Renal cortex interstitium (tissue), 15 donors: Measurements from ENCODE around the gene TUG1. TPM values are rescaled to one million over a fixed set of nuclear protein-coding genes. Genes with fewer than 3 reads are reported as not detected.
A peak's percentile ranks its signal among the peaks of the same experiment; 100 is the strongest.

Source experiments
- DNase-seq, 11 donors: peaks; one replicate each; pipeline ENCODE4 v3.0.0-alpha.2; 2013; ENCODE audit warnings: low read depth in 9 of 11, low spot score in 4 of 11; ENCODE audit errors: extremely low read depth in 1 of 11
- long read RNA-seq, 16 experiments: transcript quantifications; one replicate each; lab custom pipeline, GENCODE V29; 2026
- polyA plus RNA-seq, 3 donors: library from polyadenylated mRNA; unstranded; fragments of 120-200 nt; gene quantifications; one replicate each; pipeline ENCODE4 v1.2.1, GENCODE V29; 2013; ENCODE audit not compliant: insufficient read length in 3 of 3

Gene TUG1
- 100 to 1,000 TPM; 207 to 231 (median 211) TPM for polyA plus RNA-seq
- long read RNA-seq, donor 1, full-length matches to known transcripts, result 52 of 52 reads
- long read RNA-seq, donor 1, partial matches to known transcripts, result 0 of 52 reads
- long read RNA-seq, donor 1, other reads (novel, unspliced or antisense), result 0 of 52 reads
- long read RNA-seq, donor 2, full-length matches to known transcripts, result 45 of 45 reads
- long read RNA-seq, donor 2, partial matches to known transcripts, result 0 of 45 reads
- long read RNA-seq, donor 2, other reads (novel, unspliced or antisense), result 0 of 45 reads
- long read RNA-seq, donor 3, full-length matches to known transcripts, result 104 of 104 reads
- long read RNA-seq, donor 3, partial matches to known transcripts, result 0 of 104 reads
- long read RNA-seq, donor 3, other reads (novel, unspliced or antisense), result 0 of 104 reads
- long read RNA-seq, donor 4, full-length matches to known transcripts, result 55 of 55 reads
- long read RNA-seq, donor 4, partial matches to known transcripts, result 0 of 55 reads
- long read RNA-seq, donor 4, other reads (novel, unspliced or antisense), result 0 of 55 reads
- long read RNA-seq, donor 5, full-length matches to known transcripts, result 153 of 158 reads
- long read RNA-seq, donor 5, partial matches to known transcripts, result 5 of 158 reads
- long read RNA-seq, donor 5, other reads (novel, unspliced or antisense), result 0 of 158 reads
- long read RNA-seq, donor 6, full-length matches to known transcripts, result 109 of 109 reads
- long read RNA-seq, donor 6, partial matches to known transcripts, result 0 of 109 reads
- long read RNA-seq, donor 6, other reads (novel, unspliced or antisense), result 0 of 109 reads
- long read RNA-seq, donor 7, full-length matches to known transcripts, result 79 of 79 reads
- long read RNA-seq, donor 7, partial matches to known transcripts, result 0 of 79 reads
- long read RNA-seq, donor 7, other reads (novel, unspliced or antisense), result 0 of 79 reads
- long read RNA-seq, donor 8, full-length matches to known transcripts, result 95 of 95 reads
- long read RNA-seq, donor 8, partial matches to known transcripts, result 0 of 95 reads
- long read RNA-seq, donor 8, other reads (novel, unspliced or antisense), result 0 of 95 reads
- long read RNA-seq, donor 9, full-length matches to known transcripts, result 71 of 71 reads
- long read RNA-seq, donor 9, partial matches to known transcripts, result 0 of 71 reads
- long read RNA-seq, donor 9, other reads (novel, unspliced or antisense), result 0 of 71 reads
- long read RNA-seq, donor 10, full-length matches to known transcripts, result 66 of 66 reads
- long read RNA-seq, donor 10, partial matches to known transcripts, result 0 of 66 reads
- long read RNA-seq, donor 10, other reads (novel, unspliced or antisense), result 0 of 66 reads
- long read RNA-seq, donor 11, full-length matches to known transcripts, result 68 of 68 reads
- long read RNA-seq, donor 11, partial matches to known transcripts, result 0 of 68 reads
- long read RNA-seq, donor 11, other reads (novel, unspliced or antisense), result 0 of 68 reads
- long read RNA-seq, donor 12, full-length matches to known transcripts, result 18 of 18 reads
- long read RNA-seq, donor 12, partial matches to known transcripts, result 0 of 18 reads
- long read RNA-seq, donor 12, other reads (novel, unspliced or antisense), result 0 of 18 reads
- long read RNA-seq, donor 13, full-length matches to known transcripts, result 89 of 171 reads
- long read RNA-seq, donor 13, partial matches to known transcripts, result 82 of 171 reads
- long read RNA-seq, donor 13, other reads (novel, unspliced or antisense), result 0 of 171 reads
- long read RNA-seq, donor 14, full-length matches to known transcripts, result 51 of 51 reads
- long read RNA-seq, donor 14, partial matches to known transcripts, result 0 of 51 reads
- long read RNA-seq, donor 14, other reads (novel, unspliced or antisense), result 0 of 51 reads
- long read RNA-seq, donor 15, full-length matches to known transcripts, result 31 of 31 reads
- long read RNA-seq, donor 15, partial matches to known transcripts, result 0 of 31 reads
- long read RNA-seq, donor 15, other reads (novel, unspliced or antisense), result 0 of 31 reads
- long read RNA-seq, donor 16, full-length matches to known transcripts, result 178 of 178 reads
- long read RNA-seq, donor 16, partial matches to known transcripts, result 0 of 178 reads
- long read RNA-seq, donor 16, other reads (novel, unspliced or antisense), result 0 of 178 reads

DNA sequence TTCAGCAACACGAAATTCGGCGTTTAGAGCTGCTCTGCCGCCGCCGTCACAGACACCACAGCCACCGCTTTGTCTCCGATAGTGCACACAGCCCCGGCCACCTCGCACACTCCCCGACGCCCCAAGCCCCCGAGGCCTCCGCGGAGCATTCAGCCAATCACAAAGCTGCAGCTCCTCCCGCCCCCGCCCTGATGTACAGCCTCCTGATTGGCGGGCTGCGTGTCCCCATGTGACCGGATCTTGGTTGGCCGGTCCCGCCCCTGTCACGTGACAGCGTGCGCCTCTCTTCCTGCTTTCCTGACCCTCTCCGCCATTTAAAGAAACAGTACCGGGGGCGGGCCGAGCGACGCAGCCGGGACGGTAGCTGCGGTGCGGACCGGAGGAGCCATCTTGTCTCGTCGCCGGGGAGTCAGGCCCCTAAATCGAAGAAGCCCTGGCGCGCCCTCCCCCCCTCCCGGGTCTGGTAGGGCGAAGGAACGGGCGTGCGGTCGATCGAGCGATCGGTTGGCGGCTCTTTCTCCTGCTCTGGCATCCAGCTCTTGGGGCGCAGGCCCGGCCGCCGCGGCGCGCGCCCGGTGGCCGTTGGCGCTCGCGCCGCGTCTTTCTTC lies at the start of gene TUG1:
Gene TUG1, plus strand, starts transcription at position 342 of the 608 bp plus-strand sequence.
- peak; percentile 92 to 98 (median 97) for DNase-seq

DNA sequence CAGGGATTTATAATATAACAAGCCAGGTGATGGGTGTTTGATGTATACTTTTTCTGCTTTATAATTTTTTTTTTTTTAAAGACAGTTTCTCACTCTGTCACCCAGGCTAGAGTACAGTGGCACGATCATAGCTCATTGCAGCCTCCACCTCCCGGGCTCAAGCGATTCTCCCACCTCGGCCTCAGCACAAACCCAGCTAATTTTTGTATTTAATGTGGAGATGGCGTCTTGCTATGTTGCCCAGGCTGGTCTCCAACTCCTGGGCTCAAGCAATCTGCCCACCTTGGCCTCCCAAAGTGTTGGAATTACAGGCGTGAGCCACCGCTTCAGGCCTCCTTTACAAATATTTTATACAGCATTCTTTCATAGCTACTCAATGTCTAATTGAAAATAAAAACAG lies 49.1 kb upstream of the TUG1 start:
- no peak for DNase-seq

DNA sequence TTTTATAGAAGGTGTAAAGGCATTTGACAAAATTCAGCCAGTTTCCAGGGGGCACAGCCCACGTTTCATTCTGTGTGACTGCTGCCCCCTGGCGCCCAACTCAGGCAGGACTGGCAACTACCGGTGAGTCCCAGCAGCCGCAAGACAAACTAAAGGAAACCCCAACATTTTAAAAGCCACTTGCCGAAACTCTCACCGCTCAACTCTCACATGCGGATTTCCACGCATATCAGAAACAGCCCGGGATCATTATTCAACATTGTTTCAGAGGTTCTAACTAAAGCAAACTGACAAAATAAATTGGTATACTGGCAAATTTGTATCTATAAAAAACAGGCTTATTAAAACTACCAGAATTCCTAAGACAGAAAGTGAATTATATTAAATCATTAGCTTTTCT lies 48.7 kb upstream of the TUG1 start:
- peak; percentile 20 to 71 (median 50) for DNase-seq

DNA sequence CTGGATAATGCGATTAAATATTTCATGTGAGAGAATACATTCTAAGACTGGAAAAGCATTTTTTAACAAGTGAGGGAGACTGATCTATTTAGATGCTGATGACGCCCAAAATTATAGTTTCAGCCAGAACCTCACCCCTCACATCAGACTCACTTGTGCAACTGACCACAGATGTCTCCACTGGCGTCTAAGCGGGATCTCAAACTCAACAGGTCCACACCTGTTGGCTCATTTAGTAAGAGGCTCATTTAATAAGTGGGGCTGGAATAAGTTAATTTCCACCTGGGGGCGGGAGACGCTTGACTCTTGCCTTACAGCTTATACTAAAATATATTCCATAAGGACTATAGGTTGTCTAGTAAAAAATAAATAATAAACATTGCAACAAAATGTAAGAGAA lies 48.0 kb upstream of the TUG1 start:
- DNase-seq, result no peak

DNA sequence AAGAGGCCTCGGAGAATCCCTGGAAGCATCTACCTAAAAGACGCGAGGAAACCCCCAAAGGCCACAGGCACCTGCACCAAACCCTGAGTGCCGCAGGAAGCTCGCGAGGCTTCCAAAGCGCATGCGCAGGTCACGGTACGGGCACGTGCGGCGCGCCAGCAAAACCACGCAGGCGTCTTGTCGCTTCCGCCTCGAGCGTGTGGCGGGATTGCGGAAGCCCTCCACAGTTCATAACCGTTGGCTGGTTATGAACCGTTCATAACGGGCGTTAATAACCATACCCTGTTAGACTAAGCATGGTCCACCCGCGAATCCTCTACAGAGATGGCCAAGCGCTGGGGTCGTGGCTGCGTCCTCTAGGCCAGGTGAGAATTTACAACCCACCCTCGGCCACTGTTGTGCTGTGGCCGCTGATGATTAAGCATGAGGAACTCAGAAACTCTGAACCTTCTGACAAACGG lies 46.9 kb upstream of the TUG1 start:
- peak in 8 of 11 donors; percentile 4 to 41 (median 27) for DNase-seq

DNA sequence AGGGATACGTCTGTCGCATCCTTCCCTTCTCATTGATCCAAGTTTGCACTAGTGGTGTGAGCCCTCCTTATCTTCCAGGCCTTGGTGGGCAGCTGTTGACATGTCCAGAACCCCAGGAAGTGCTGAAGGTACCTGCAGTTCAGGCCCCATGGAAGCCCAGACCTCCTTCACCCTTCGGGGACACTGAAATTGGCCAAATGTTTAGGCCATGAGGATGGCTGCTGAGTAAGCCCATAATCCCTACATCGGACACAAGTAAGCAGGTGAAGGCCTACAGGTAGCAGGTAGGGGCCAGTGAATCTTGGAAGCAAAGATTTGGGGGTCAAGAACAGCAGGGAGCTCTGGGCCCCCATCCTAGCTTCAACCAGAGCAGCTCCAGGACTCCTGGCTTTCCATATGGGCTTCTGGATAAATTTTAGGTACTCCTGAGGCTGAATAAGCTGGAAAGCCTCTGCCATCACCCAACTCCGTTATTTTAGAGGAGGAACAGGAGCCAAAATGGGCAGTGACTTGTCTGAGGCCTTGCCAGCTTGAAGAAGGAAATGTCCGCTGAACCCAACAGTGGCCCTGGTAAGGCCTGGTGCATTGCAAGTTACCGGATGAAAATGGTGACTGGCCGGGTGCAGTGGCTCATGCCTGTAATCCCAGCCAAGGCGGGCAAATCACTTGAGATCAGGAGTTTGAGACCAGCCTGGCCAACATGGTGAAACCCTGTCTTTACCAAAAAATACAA lies 45.7 kb upstream of the TUG1 start:
- DNase-seq, result no peak

DNA sequence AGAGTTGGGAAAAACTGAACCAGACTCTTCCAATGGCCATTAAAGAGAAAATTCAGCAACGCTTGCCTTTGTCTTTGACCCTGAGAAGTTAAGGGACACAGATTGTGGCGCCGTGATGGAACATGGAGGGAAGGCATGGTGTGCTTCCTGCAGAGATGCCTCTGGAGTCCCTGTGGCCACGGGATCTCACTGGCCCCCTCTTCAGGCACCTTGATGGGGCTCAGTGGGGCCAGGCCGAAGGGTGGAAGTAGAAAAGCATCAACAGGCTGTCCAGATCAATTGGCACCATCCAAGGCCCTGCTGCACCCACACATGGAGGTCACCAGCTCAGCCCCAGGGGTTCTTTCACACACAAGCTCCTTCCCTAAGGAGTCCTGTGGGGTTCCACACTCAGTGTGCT lies 43.4 kb upstream of the TUG1 start:
- DNase-seq, result no peak

DNA sequence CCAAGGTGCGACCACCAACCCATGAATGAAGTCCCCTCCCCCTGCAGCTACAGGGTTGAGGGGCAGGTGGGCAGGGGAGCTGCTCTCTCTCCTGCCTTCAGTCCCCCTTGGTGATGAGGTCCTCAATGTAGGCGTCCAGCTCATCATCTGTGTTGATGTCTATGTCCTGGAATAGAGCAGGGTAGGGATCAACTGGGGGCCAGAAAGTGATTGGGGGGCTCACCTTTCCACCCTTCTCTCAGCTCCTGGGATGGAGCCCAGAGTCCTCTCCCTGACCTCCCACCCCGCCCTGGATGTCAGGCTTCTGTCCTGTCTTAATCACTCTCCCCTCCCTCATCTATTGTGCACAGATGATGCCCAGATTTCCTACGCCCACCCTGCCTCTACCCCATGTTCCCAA lies 42.4 kb upstream of the TUG1 start:
- no peak for DNase-seq

DNA sequence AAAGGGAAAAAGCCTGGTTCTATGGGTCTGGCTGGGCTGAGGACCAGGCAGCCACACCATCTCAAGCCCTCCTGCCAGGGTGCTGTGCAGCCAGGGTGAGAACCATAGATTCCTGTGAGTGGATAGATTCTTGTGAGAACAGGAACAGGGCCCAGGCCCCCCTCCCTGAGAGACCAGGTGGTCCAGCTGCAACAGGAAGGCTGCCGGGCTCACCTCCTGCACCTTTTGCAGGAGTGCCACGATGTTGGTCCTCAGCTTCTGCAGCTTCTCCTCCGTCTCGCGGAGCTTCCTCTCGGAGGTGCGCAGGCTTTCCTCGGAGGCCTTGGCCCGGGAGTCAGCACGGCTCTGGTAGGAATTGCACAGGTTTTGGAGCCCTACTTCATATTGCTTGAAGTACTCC lies 41.3 kb upstream of the TUG1 start:
- no peak for DNase-seq

DNA sequence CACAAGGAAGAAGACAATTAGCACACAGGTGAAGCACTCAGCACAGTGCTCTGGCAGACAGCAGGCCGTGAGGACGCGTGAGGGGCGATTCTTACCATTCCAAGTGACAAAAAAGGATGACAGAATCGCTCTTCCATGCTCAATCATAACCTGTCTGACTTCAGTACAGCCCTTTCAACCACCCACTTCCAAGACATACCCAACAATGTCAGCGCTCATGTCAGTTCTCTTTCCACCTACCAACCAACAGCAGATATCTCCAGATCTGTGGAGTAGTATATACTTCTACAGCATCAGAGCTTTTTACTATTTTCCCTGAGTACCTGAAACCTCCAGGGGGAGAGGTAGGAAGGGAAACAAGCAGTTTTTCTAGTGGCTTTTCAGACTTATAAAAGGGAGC lies 40.7 kb upstream of the TUG1 start:
- no peak for DNase-seq

DNA sequence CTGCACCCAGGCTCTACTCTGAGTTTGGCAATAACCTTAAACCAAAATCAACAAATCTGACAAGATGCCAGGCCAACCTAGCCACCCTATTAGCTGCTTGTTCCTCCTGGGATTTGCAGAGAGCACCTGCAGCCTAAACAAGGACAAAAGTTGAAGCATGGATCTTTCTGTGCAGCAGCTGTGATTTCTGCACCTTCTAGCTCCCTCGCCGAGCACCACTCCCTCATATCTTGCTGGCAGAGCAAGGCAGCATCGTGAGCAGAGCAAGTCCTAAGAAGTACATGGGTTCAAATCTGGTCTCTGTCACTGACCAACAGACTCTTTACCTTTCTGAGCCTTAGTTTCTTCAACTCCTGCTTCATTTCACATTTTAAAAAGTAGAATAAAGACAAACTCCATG lies 38.8 kb upstream of the TUG1 start:
- DNase-seq, result no peak

DNA sequence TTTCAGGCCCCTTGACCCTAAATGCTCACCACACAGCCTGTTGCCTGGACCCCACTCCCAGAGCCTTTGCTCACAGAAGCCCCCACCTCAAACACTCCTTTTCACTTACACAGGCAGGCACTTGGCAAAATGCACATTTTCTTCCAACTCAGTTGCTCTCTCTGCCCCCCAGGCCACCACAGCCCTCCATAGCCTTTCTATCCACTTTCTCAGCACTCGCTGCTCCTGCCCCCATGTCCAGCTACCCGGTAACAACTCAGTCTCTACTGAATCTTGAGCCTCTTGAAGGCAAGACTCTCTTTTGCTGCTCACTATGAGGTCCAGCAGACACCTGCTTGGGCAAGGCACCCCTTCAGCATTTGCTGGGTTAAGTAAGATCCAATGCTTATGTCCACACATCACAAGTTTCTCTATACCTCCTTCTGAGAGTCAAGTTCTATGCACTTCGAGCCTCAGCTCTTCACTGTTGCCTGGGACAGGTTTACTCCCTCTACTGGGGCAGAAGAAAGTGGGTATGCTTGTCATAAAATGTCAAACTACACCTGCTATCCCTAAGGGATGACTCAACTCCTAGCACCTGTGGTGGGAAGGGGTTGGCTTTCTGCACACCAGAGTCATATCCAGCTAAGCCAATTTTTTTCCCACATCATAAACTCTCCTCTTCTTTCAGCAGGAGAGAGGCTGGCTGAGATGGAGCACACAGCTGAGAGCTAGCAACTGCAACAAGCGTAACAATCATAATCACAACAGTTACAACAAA lies 37.3 kb upstream of the TUG1 start:
- no peak for DNase-seq

DNA sequence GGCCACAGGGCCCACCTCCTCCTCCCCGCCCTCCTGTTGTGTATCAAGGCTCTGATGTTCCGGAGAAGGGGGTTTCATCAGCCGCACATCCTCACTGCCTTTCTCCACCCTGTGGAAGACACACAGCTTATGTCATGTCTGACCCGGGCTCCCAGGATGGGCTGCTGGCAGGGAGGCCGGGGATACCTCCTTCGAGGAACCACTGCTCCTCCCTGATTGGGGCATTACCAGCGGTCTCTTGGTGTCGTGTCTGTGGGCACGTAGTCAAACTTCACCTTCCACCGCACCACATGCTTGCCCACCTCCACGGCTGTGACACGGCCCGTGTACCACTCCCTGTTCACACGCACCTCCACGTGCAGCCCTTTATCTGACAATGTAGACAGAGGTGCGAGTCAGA lies 36.4 kb upstream of the TUG1 start:
- DNase-seq, result no peak

DNA sequence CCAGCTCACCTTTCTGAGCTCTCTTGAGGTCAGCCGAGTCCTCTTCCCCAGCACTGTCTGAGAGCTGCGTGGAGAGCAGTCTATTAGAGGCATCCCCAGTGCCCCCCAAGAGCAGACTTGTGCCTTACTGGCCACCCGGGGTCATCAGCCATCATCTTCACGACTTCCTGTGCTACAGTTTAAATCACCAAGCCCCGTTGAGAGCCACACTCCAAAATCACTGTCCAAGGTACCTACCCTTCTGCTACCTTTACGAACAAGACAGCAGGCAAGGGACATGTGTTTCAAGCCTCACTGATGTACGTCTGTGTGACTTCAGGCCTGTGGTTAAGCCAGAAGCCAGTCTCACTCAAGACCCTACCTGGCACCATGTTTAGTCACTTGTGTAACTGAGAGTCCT lies 35.6 kb upstream of the TUG1 start:
- DNase-seq, result no peak

DNA sequence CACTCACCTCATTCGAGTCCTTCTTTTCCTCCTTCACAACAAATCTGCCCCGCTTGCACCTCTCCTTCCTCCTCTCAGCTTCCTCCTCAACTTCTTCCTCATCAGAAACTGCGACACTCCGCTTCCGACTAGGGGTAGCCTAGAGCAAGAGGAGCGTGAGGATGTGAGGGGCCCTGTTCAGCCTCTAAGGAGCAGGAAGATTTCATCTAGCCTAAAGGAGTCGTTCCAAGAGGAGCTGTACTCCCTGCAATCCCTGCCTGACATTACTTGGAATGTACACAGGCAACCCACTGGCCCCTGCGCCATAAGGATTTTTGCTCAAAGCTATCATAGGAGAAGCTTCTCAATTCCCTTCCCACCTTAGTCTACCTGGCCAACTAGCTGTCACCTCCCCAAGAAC lies 35.0 kb upstream of the TUG1 start:
- no peak for DNase-seq
